ENCODE measurements around the gene MAMDC4.
"Not testable (repeated sequence)": the region's sequence is repeated elsewhere in the genome, so short reads cannot be mapped to it uniquely, and the experiment has no call there.

MAMDC4 gene

DNA sequence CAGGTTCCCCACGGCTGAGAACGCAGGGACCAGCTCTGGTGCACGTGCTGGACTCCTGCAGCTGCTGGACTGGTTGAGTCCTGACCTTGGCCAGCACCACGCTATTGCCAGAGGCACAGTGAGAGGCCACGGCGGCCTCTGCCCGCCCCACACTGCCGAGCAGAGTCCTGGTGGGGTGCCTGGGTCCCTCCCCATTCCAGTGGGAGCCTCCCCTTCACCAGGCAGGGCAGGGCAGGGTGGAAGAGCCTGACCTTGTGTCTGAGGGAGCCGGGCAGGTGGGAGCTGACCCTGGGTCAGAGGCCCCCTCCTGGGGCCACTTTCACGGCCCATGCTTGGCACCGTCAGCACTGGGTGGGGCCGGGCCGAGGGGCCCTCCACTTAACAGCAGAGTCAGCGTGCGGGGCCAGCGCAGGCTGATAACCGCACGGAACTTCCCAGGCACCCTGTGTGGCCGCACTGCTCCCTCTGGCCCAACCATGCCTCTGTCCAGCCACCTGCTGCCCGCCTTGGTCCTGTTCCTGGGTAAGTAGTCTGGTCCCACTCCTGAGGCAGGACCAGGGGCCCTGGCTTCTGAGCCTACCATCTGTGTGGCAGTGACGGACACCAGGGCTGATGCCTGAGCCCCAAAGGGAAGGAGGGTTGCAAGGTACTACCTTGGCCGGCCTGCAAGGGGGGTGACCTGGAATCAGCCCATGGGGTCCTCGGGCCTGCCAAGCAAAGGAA is at the start of gene MAMDC4:
TSS of gene MAMDC4 (plus strand) at position 406 of the 723 bp plus-strand sequence. CDS start at position 477, 71 bp downstream.
- no peak for DNase-seq (ENCODE audit: low read depth in 3 of 3)

DNA sequence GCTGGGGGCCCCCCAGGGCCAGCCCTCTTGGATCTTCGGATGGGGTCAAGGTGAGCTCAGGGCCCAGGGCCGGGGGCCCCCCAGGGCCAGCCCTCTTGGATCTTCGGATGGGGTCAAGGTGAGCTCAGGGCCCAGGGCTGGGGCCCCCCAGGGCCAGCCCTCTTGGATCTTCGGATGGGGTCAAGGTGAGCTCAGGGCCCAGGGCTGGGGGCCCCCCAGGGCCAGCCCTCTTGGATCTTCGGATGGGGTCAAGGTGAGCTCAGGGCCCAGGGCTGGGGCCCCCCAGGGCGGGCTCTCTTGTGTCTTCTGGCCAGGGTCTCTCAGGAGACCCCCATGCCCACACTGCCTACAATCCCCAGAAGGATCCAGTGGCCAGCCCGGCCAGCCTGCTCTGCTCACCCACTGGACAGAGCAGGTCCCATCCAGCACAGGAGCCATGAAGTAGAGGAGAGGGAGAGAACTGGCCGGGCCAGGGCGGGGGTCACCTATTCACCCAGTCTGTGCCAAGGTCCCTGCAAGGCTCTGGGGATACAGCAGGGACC is 49.1 kb upstream of the MAMDC4 start:
- DNase-seq (ENCODE audit: low read depth in 3 of 3) = not testable (repeated sequence)

DNA sequence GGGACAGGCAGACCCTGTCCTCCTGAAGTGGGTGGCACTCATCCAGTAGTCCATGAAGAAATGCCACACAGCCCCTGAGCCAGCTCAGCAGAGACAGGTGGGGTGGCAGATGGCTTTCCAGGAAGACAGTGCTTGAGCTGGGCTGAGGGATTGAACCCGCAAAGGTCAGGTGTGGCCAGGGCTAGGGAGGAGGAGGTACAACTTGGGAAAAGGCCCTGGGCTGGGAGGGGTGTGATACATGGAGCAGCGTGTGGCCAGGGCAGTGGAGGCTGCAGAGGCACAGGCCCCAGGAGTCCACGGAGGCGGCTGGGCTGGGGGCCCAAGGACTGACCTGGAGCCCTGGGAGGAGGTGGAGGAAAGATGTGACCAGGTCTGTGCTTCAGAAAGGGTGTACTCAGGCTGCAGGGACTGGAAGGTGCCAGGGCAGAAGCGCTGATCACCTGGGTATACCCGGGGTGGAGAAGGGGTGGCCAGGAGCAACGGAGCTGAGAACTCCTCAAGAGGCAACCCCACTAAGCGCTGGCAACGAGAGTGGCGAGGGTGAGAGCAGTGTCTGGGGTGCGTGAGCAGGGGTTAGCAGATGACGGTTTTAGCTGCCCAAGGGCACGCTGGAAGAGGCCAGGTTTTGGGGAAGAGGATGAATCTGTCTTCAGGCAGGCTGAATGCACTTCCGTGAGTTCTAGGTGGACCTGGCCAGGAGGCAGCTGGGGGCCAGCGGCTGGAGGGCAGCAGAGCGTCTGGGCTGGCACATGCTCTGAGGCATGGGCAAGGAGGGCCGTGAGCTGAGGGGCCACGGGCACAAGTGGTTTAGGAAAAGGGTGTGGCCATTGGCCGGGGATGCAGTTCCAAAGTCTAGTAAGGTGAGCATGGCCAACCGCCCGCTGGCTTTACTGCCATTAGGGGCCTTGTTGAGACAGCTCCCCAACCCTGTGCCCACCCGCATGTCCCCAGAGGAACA is 48.3 kb upstream of the MAMDC4 start:
- DNase-seq (ENCODE audit: low read depth in 3 of 3) = no peak

DNA sequence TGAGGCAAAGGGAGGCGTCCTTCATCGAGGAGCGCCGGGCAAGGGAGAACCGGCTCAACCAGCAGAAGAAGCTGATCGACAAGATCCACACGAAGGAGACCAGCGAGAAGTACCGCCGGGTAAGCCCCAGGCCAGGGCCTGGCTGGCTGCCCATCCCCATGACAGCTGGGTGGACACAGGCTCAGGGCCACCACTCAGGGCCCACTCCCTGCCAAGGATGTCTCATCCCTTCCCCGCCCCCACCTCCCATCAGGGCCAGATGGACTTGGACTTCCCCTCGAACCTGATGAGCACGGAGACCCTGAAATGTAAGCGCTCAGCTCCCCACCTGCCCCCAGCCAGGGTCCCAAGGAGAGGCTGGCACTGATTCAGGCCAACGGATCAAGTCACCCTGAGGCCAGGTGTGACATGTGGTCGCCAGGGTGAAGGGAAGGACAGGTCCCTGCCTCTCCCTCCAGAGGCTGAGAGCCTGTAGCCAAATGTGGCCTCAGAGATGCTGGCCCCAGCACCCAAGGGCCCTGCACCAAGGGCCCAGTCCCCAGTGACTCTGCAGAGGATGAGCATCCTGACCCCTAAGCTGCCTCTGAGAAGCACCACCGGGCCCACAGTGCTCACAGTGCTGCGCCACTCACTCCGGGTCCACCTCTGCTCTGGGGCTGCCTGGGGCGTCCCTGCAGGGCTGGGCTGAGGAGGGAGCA is 47.5 kb upstream of the MAMDC4 start:
- DNase-seq (ENCODE audit: low read depth in 3 of 3) = no peak

DNA sequence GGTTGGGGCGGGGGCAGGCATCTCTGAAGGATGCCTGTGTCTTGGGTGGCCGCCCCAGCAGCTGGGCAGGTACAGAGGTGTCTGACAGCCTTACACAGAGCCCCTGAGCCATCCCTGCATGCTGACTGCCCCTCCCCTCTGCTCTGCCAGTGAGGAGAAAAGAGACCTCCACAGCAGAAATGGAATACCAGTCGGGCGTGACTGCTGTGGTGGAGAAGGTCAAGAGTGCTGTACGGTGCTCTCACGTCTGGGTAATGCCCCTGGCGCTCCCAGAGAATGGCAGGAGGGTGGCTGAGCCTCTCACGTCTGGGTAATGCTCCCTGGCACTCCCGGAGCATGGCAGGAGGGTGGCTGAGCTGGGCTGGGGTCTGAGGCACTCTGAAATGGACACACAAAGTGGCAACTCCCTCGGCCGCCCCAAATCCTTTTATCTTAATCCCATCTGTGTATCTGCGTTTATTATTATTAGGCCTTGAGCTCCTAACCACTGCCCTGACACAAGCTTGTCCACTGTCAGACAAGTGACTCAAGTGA is 46.9 kb upstream of the MAMDC4 start:
- DNase-seq (ENCODE audit: low read depth in 3 of 3) = no peak

DNA sequence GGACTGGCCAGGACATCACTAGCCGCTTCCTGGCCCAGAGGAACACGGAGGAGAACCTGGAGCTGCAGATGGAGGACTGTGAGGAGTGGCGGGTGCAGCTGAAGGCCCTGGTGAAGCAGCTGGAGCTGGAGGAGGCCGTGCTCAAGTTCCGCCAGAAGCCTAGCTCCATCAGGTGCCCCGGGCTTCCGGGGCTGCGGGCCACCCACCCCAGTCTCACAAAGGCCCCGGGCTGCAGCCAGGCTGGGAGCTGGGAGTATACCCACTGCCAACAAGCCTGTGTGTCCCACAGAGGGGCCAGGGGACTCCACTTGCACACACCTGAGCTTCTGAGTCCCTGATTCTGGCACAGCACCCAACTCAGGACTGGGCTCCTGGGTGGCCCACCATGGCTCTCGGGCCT is 46.1 kb upstream of the MAMDC4 start:
- DNase-seq (ENCODE audit: low read depth in 3 of 3) = no peak

DNA sequence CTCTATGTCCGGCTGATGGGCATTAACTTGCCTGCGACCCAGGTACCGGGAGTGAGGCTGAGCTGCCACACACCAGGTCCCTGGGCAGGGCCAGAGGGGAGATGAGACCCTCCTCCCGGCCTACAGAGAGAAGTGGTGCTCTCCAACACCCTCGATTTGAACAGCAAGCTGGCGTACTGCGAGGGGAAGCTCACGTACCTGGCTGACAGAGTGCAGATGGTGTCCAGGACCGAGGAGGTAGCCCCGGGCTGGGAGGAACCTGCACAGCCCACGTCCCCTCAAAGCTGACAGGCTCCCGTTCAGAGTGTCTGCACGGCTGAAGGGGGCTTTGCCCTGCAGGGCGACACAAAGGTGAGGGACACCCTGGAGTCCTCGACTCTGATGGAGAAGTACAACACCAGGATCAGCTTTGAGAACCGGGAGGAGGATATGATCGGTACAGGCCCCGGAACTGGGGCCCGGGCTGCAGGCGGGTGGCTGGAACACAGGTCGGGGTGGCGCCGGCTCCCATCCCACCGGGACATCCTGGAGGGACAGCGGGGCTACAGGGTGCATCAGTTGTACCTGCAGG is 45.4 kb upstream of the MAMDC4 start:
- DNase-seq (ENCODE audit: low read depth in 3 of 3) = no peak

DNA sequence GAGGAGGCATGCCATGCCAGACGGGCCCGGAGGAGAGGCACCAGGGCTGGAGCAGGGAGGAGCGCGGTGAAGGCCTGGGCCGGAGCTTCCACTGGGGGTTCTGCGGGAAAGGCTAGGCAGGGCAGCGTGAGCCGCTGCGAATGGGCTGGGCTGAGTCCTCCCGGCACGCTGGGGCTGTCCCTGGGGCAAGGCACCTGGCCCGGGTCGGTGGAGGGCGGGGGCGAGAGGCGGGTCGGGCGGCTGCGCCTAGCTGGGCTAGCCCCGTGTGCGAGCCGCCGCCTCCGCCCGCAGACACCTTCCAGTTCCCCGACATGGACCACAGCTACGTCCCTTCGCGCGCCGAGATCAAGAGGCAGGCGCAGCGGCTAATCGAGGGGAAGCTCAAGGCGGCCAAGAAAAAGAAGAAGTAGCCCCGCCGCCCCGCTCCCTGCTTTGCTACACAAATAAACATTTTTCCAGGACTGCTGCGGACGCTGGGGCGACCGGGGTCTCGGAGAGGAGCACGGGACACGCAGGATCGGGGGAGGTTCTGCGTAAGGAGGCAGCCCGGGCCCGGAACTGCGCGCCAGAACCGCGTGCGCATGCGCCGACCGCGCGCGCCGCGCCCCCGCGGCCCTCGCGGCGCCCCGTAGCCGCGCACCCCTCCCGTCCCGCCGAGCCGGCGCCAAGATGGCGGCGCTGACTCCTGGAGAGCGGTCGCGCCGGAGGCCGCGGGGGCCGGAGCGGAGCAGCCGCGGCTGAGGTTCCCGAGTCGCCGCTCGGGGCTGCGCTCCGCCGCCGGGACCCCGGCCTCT is 44.7 kb upstream of the MAMDC4 start, which contains the start of gene RABL6:
TSS of gene RABL6 (plus strand) at position 668 of the 794 bp plus-strand sequence. CDS start 249 bp downstream, outside the sequence.
- DNase-seq (ENCODE audit: low read depth in 3 of 3) = peak; percentile 66 to 77 (median 70)

DNA sequence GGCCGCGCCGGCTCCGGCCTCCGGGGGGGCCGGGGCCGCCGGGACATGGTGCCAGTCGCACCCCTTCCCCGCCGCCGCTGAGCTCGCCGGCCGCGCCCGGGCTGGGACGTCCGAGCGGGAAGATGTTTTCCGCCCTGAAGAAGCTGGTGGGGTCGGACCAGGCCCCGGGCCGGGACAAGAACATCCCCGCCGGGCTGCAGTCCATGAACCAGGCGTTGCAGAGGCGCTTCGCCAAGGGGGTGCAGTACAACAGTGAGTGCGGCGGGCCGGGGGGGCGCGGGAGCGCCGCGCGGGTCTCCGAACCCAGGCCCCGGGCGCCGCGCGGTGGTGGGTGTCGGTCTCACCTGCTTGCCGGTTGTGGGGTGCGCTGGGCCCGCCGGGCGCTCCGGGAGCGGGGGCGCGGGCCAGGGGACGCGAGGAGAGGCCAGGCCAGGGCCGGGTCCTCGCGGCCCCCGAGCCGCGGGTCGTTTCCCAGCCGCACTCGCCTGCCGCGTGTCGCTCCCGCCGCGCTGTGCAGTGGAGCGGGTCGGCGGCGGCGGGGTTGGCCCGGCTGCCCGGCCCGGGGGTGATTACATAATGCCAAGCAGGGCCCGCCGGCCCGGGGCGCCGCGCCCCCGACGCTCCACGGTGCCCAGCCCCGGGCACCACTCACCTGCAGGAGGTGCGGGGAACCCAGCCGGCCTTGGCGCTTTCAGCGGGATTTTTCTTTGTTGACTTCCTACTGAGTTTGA is 43.9 kb upstream of the MAMDC4 start:
- DNase-seq (ENCODE audit: low read depth in 3 of 3) = peak in 2 of 3 experiments; percentile 28 to 42

DNA sequence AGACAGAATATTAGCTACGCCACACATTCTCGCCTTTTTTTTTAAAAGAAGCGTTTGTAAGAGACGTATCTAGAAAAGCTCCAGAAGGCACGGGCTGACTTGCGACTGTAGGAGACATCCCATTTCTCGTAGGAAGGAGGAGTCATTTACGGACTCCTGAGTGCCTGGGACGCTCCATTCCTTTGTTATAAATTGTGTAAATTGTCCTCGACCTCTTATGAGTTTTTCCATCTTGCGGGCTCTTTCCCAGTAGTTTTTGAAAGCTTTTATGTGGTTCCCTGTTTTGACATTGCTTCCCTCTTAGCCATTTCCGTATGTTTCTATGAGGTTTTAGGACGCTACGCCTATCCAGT is 43.4 kb upstream of the MAMDC4 start:
- no peak for DNase-seq (ENCODE audit: low read depth in 3 of 3)

DNA sequence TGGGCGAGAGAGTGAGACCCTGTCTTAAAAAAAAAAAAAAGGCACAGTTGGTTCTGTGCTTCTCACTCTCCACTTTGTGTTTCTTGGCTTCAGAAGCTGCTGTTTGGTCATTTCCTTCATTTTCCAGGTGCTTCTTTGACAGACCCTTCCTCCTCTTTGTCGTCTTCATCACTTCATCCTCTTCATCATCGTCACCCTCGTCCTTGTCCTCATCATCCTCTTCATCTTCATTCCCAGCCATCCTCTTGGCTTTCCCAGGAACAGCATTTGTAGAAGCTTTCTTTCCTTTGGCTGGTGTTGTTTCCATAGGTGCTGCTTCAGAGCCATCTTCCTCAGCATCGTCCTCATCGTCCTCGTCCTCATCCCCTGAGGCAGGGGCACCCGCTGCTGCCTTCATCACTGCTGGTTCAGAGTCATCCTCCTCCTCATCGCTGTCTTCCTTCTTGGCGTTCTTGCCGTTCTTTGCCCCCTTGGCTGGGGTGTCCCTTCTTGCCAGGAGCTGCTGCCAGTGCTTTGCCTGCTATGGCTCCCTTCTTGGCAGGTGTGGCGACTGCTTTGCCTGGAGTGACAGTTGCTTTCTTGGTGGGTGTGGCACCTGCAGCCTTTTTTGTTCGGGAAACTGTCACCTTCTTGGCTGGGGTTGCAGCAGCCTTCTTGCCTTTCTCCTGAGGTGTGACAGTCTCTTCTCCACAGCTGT is 37.3 kb upstream of the MAMDC4 start:
- DNase-seq (ENCODE audit: low read depth in 3 of 3) = no peak

DNA sequence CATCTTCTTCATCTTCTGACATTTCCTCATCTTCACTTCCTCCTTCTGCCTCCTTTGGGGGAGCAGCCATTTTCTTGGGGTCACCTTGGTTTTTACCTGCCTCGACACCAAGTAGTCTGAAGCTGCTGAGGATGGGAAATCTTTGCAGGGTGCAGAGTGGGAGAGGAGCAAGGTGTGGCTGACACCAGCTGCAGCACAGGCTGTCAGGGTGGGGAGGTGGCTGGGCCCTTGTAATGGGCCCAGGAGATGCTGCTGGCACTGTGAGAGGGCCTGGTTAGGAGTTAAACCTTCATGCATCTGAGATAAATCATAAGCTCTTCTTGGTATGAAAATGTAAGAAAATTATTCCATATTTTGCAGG is 36.7 kb upstream of the MAMDC4 start:
- DNase-seq (ENCODE audit: low read depth in 3 of 3) = no peak

DNA sequence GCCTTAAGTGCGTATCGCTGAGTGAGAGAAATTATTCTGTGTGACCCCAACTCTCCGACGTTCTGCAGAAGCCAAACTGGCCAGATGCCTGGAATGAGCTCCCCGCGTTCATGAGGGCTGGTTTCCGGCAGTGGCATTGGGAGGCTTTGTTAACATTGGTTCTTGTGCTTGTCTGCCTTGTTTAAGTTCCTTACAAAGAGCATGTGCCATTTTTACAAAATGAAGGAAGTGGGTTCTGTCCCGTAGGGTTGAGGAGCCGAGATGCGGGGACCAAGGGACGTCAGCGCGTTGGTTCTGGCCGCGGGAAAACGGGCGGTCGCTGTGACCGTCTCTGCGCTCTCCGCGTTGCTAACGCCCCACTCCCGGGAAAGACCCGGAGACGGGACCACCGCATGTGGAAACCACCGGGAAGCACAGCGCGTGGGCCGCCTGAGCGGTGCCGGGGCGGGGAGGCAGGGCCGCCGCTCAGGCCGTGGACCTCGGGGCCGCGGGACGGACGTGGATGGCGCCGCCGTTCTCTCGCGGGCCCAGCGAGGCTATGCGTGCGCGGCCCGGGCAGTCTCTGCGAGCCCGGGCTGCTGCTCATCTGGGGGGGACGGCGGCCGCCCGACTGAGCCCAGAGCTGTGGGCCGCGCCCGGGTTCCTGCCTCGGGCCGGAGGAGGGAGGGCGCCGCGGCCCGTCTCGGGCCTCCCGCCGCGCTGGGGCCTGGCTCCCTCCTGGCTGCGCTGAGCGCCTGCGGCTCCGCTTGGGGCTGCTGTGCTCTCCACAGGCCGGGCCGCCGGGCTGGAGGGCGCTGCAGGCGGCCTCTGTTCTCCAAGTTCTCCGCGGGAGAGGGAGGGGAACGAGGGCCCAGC is 30.9 kb upstream of the MAMDC4 start:
- no peak for DNase-seq (ENCODE audit: low read depth in 3 of 3)

DNA sequence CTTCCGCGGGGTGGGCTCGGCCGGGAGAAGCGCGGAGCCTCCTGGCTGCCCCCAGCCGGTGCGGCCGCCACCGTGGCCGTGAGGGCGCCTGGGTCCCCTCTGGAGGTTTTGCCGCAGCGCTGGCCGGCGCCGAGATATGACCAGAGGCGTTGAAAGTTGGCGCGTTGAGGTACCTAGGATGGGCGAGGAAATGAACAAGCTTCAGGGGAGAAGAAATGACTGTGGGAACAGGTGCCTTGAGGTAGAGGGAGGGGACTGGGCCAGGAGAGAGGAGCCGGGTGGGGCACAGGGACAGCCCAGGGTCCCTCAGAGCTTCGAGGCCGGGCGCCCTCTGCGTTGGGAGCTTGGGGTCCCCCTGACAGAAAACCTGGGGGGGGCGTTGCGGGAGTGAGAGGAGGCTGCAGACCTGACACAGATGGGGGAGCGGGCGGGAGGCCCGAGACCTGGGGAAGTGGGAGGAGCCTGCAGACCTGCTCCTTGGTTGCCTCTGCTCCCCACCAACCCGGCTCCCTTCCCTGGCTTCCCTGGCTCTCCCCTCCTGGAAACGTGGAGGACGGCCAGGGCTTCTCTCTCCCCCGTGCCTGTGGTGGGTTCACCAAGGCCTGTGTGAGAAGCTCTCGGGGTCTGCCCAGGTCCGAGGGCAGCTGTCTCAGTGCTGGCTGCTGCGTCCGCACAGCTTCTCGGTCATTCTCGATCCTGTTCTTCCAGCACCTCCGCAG is 30.2 kb upstream of the MAMDC4 start:
- DNase-seq (ENCODE audit: low read depth in 3 of 3) = no peak

DNA sequence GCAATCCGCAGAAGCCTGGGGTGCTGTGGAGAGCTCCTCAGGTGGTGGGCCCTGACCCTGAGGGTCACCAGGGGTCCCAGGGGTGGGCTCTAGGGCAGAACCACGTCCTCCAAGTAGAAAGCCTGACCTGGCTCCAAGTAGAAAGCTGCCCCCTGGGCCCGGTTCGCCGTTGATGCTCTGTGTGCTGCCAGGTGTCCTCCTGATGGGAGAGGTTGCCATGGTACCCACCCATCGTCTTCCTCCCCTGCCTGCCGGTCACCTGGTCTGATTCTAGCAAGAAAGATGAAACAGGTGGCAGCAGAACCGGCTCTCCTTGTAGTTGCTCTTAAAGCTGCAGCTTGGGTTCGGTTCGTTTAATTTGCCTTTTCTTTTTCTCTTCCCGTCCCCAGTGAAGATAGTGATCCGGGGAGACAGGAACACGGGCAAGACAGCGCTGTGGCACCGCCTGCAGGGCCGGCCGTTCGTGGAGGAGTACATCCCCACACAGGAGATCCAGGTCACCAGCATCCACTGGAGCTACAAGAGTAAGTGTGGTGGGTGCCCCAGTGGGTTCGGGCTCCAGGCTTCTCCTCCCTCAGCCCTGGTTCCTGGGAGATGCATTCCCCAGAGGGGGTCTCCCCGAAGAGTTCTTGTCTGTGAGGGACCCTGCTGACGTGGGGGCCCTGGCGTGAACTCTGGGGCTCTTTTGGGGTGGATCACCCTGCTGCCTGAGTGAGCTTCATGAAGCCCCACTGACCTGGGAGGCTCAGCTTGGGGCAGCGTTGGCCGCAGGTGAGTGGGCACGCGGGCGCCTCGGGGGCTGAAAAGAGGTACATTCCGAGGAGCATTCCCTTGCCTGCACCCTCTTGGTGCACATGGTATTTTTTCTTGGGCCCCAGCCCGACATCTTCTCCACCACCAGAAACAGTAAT is 28.8 kb upstream of the MAMDC4 start:
- DNase-seq (ENCODE audit: low read depth in 3 of 3) = no peak

DNA sequence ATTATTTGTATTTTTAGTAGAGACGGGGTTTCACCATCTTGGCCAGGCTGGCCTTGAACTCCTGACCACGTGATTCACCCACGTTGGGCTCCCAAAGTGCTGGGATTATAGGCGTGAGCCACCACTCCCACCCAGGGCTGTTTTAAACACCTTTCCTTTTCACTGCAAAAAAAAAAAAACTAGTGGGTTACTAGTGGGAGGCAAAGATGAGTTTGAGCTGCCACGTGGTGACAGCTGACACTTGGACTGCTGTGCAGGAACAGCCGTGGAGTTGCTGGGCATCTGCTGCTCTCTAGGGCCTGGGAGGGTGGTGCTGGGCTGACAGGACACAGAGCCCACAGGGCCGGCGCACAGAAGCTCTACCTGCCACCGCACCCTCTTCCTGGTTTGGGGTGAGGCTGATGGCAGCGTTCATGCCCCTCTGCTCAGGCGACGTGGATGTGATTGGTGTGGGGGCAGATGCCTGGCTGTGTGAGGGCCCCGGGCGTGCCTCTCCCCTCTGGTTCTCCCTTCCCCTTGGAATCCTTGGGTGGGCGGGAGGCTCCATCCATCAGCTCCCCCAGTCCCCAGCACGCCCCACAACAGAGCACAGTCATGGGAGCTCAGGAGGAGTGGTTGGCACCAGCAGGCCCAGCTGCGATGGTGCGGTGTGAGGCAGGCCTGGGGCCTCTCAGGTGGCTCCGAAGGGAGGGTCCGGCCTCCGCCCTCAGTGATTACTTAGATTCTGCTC is 27.5 kb upstream of the MAMDC4 start:
- DNase-seq (ENCODE audit: low read depth in 3 of 3) = no peak
